Subcutaneous abdominal adipose tissue (tissue), 5 donors: ENCODE measurements around the gene GPR153.
A peak's percentile ranks its signal among the peaks of the same experiment; 100 is the strongest.
"Not testable (repeated sequence)": the region's sequence is repeated elsewhere in the genome, so short reads cannot be mapped to it uniquely, and the experiment has no call there.

Experiments
- H3K27ac ChIP-seq: one replicate; pipeline ENCODE4 v1.7.0; 2013; ENCODE audit warnings: low read depth, mild to moderate bottlenecking, inconsistent platforms, low read length, moderate library complexity
- H3K27me3 ChIP-seq, 5 donors: one replicate each; pipeline ENCODE4 v1.7.0; 2013; ENCODE audit warnings: low read length in 5 of 5, inconsistent platforms in 1 of 5; ENCODE audit not compliant: control insufficient read depth in 5 of 5, insufficient read depth in 4 of 5
- H3K36me3 ChIP-seq, 5 donors: one replicate each; pipeline ENCODE4 v1.7.0; 2013; ENCODE audit warnings: low read length in 5 of 5; ENCODE audit not compliant: control insufficient read depth in 5 of 5, insufficient read depth in 5 of 5
- H3K4me1 ChIP-seq, 5 donors: one replicate each; pipeline ENCODE4 v1.7.0; 2013; ENCODE audit warnings: low read length in 5 of 5, mild to moderate bottlenecking in 3 of 5, moderate library complexity in 1 of 5; ENCODE audit not compliant: control insufficient read depth in 5 of 5, insufficient read depth in 5 of 5
- H3K4me3 ChIP-seq, 5 donors: one replicate each; pipeline ENCODE4 v1.7.0; 2013; ENCODE audit warnings: low read length in 5 of 5, low read depth in 1 of 5
- H3K9ac ChIP-seq, 5 donors: one replicate each; pipeline ENCODE4 v1.7.0; 2013; ENCODE audit warnings: low read length in 5 of 5, mild to moderate bottlenecking in 4 of 5, moderate library complexity in 3 of 5
- H3K9me3 ChIP-seq, 5 donors: one replicate each; pipeline ENCODE4 v1.7.0; 2013; ENCODE audit warnings: low read length in 5 of 5; ENCODE audit not compliant: control insufficient read depth in 5 of 5
- donor health status: healthy.
- donor health status: healthy.
- donor health status: healthy.
- donor health status: healthy.
- donor health status: healthy.

Gene GPR153

DNA sequence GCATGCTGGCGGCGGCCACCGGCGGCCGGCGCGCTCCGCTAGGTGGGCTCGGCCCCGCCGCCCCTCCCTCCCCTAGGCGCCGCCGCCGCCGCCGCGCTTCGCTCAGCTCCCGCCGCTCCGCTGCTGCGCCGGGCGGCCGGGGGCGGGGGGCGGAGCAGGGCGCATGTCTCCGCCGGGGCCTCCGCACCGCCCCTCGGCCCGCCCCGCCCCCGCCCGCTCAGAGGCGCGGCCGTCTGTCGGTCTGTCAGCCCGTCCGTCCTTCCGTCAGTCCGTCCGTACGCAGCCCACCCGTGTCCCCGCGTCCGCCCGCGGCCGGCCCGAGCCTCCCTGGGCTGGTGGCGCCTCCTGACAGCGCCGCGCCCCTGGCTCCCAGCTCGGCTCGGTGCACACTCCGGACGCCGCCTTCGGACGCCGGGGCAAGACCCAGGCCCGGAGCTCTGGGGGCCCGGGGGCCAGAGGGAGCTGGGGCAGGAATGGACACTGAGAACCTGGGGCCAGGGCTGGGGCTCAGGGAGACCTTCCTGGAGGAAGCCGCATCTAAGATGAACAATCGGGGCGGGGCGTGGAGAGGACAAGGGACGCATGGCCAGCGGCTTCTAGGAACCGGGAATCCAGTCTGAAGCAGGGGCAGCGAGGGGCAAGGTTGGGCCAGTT is at the start of gene GPR153:
Gene GPR153, minus strand, starts transcription at position 138 of the 654 bp plus-strand sequence. CDS start 6,193 bp downstream, outside the sequence.
- Histone ChIP-seq H3K4me3 (peak within 1 kb of the TSS in 4 of 5 donors; percentile 27 to 67 (median 58)), H3K27ac (no peak within 1 kb of the TSS), H3K9me3 (no peaks in the 10 kb centered on the region), H3K4me1 (peaks cover 2 to 62% (median 48%) of the 10 kb centered on the region in 5 donors), H3K9ac (peak within 1 kb of the TSS in 2 of 5 donors; percentile 47 to 64), H3K36me3 (no peaks in the 10 kb centered on the region), H3K27me3 (peaks cover 0 to 2% (median 0%) of the 10 kb centered on the region in 5 donors)

GRCh38 chr1:6310116-6310848 is 49.4 kb upstream of the GPR153 start:
- H3K9ac ChIP-seq: no peak overlapping the region
- no peak overlapping the region for H3K4me3 ChIP-seq
- H3K36me3 ChIP-seq: no peaks in the 10 kb centered on the region

DNA sequence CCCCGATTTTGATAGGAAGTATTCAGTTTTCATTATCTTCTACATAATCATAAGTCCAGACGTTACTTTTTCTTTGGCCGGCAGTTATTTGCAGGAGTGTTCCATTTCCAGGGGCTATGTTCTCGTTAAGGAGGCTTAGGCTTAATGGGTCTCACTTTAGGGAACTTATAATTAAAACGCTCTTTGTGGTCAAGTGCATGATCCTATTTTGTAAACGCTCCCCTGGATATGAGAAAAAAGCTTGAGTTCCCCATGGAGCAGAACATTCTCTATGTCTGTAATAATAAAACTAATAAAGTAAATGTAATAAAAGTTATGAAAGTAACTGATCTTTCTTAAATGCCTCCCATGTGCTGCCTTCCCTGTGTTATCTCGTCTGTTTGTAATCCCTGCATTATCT is 48.7 kb upstream of the GPR153 start:
- Histone ChIP-seq H3K27me3 (no peaks in the 10 kb centered on the region), H3K9me3 (peaks cover 0 to 2% (median 0%) of the 10 kb centered on the region in 5 donors), H3K27ac (no peak overlapping the region), H3K4me1 (peaks cover 0 to 7% (median 0%) of the 10 kb centered on the region in 5 donors), H3K4me3 (no peak overlapping the region), H3K9ac (no peak overlapping the region), H3K36me3 (no peaks in the 10 kb centered on the region)

More at GRCh38 chr1:6310116-6310848, 49.4 kb upstream of the GPR153 start:
- Histone ChIP-seq H3K27ac (no peak overlapping the region), H3K27me3 (no peaks in the 10 kb centered on the region), H3K9me3 (peaks cover 0 to 2% (median 0%) of the 10 kb centered on the region in 5 donors), H3K4me1 (peaks cover 0 to 7% (median 0%) of the 10 kb centered on the region in 5 donors)

DNA sequence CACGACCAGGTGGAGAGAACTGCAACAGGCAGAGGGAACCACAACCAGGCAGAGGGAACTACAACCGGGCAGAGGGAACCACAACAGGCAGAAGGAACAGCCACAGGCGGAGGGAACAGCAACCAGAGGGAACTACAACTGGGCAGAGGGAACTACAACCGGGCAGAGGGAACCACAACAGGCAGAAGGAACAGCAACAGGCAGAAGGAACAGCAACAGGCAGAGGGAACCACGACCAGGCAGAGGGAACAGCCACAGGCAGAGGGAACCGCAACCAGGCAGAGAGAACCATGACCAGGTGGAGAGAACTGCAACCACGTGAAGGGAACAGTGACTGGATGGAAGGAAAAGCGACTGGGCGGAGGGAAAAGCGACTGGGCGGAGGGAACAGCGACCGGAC is 47.6 kb upstream of the GPR153 start:
- no peak overlapping the region for H3K4me3 ChIP-seq
- H3K9ac ChIP-seq: no peak overlapping the region
- H3K36me3 ChIP-seq: no peaks in the 10 kb centered on the region
- peaks cover 0 to 2% (median 0%) of the 10 kb centered on the region in 5 donors for H3K9me3 ChIP-seq
- H3K27ac ChIP-seq: no peak overlapping the region
- H3K27me3 ChIP-seq: no peaks in the 10 kb centered on the region
- H3K4me1 ChIP-seq: no peaks in the 10 kb centered on the region

DNA sequence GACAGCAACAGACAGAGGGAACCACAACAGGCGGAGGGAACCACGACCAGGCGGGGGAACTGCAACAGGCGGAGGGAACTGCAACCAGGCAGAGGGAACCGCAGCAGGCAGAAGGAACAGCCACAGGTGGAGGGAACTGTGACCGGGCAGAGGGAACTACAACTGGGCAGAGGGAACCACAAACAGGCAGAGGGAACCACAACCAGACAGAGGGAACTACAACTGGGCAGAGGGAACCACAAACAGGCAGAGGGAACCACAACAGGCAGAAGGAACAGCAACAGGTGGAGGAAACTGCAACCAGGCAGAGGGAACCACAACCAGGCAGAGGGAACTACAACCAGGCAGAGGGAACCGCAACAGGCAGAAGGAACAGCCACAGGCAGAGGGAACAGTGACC is 46.8 kb upstream of the GPR153 start:
- H3K27me3 ChIP-seq: not testable (repeated sequence)

GRCh38 chr1:6307099-6307498 is 46.2 kb upstream of the GPR153 start:
- no peak overlapping the region for H3K4me3 ChIP-seq
- no peak overlapping the region for H3K9ac ChIP-seq
- H3K36me3 ChIP-seq: no peaks in the 10 kb centered on the region
- peaks cover 0 to 2% (median 0%) of the 10 kb centered on the region in 5 donors for H3K9me3 ChIP-seq
- H3K4me1 ChIP-seq: no peaks in the 10 kb centered on the region
- H3K27me3 ChIP-seq: no peaks in the 10 kb centered on the region
- no peak overlapping the region for H3K27ac ChIP-seq

More for the DNA sequence above, 46.8 kb upstream of the GPR153 start:
- not testable (repeated sequence) for H3K4me3 ChIP-seq, H3K9ac ChIP-seq, H3K4me1 ChIP-seq, H3K27ac ChIP-seq, H3K36me3 ChIP-seq, H3K9me3 ChIP-seq

DNA sequence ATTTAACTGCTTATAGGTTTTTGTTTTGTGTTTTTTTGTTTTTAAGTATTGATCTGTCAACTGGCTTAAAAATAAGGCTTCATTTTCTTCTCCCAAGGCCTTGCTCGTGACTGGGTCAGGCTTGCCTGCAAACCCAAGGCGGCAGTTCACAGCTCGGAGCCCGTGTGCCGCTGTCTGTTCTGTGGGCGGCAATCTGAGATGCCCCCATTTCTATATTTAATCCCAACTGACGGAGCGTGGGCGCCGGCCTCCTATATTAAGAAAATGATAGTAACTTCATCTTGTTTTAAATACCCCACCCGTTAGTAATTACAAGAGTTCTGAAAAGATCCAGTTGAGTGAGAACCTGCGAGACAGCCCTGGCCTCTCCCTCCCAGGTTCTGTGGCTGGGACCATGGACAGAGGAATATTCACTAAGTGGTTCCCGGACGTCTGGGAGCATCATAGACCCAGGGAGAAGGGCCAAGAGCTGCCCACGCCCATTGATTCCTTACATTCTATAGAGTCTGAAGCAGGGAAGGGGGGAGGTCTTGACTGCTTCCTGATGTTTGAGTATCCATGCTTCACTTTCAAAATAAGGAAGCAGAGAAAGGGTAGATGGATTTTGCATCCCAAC is 42.6 kb upstream of the GPR153 start:
- Histone ChIP-seq H3K9ac (no peak overlapping the region), H3K27ac (no peak overlapping the region), H3K9me3 (peaks cover 0 to 2% (median 0%) of the 10 kb centered on the region in 5 donors), H3K27me3 (no peaks in the 10 kb centered on the region), H3K4me3 (no peak overlapping the region), H3K36me3 (no peaks in the 10 kb centered on the region), H3K4me1 (no peaks in the 10 kb centered on the region)

- H3K4me3 ChIP-seq: no peak overlapping the region
- no peak overlapping the region for H3K27ac ChIP-seq
- no peaks in the 10 kb centered on the region for H3K36me3 ChIP-seq
- no peaks in the 10 kb centered on the region for H3K9me3 ChIP-seq
- H3K4me1 ChIP-seq: no peaks in the 10 kb centered on the region
- no peaks in the 10 kb centered on the region for H3K27me3 ChIP-seq
- H3K9ac ChIP-seq: no peak overlapping the region
These were observed 41.7 kb upstream of the GPR153 start for GRCh38 chr1:6302568-6302967.

- no peak overlapping the region for H3K27ac ChIP-seq
- no peaks in the 10 kb centered on the region for H3K4me1 ChIP-seq
- no peaks in the 10 kb centered on the region for H3K9me3 ChIP-seq
- no peaks in the 10 kb centered on the region for H3K27me3 ChIP-seq
- H3K4me3 ChIP-seq: no peak overlapping the region
- no peak overlapping the region for H3K9ac ChIP-seq
- H3K36me3 ChIP-seq: no peaks in the 10 kb centered on the region
These were observed 40.6 kb upstream of the GPR153 start for GRCh38 chr1:6301526-6301925.
